Subcutaneous abdominal adipose tissue (tissue), 5 donors: ENCODE measurements around the gene ADCK2.
"Not testable (repeated sequence)": the region's sequence is repeated elsewhere in the genome, so short reads cannot be mapped to it uniquely, and the experiment has no call there.

Experiments
- H3K27ac ChIP-seq: one replicate; pipeline ENCODE4 v1.7.0; 2013; ENCODE audit warnings: low read depth, mild to moderate bottlenecking, inconsistent platforms, low read length, moderate library complexity
- H3K27me3 ChIP-seq, 5 donors: one replicate each; pipeline ENCODE4 v1.7.0; 2013; ENCODE audit warnings: low read length in 5 of 5, inconsistent platforms in 1 of 5; ENCODE audit not compliant: control insufficient read depth in 5 of 5, insufficient read depth in 4 of 5
- H3K36me3 ChIP-seq, 5 donors: one replicate each; pipeline ENCODE4 v1.7.0; 2013; ENCODE audit warnings: low read length in 5 of 5; ENCODE audit not compliant: control insufficient read depth in 5 of 5, insufficient read depth in 5 of 5
- H3K4me1 ChIP-seq, 5 donors: one replicate each; pipeline ENCODE4 v1.7.0; 2013; ENCODE audit warnings: low read length in 5 of 5, mild to moderate bottlenecking in 3 of 5, moderate library complexity in 1 of 5; ENCODE audit not compliant: control insufficient read depth in 5 of 5, insufficient read depth in 5 of 5
- H3K4me3 ChIP-seq, 5 donors: one replicate each; pipeline ENCODE4 v1.7.0; 2013; ENCODE audit warnings: low read length in 5 of 5, low read depth in 1 of 5
- H3K9ac ChIP-seq, 5 donors: one replicate each; pipeline ENCODE4 v1.7.0; 2013; ENCODE audit warnings: low read length in 5 of 5, mild to moderate bottlenecking in 4 of 5, moderate library complexity in 3 of 5
- H3K9me3 ChIP-seq, 5 donors: one replicate each; pipeline ENCODE4 v1.7.0; 2013; ENCODE audit warnings: low read length in 5 of 5; ENCODE audit not compliant: control insufficient read depth in 5 of 5
- donor health status: healthy.
- donor health status: healthy.
- donor health status: healthy.
- donor health status: healthy.
- donor health status: healthy.

The ADCK2 gene

GRCh38 chr7:140702774-140703173 lies 30.0 kb downstream of the ADCK2 start:
- H3K27ac ChIP-seq: no peak overlapping the region
- H3K9ac ChIP-seq: no peak overlapping the region
- H3K4me3 ChIP-seq: no peak overlapping the region
- no peaks in the 10 kb centered on the region for H3K9me3 ChIP-seq
- H3K4me1 ChIP-seq: peaks cover 4 to 10% (median 7%) of the 10 kb centered on the region in 5 donors
- H3K27me3 ChIP-seq: no peaks in the 10 kb centered on the region
- H3K36me3 ChIP-seq: peaks cover 7 to 39% (median 24%) of the 10 kb centered on the region in 5 donors

GRCh38 chr7:140704205-140704604 lies 31.5 kb downstream of the ADCK2 start:
- H3K27me3 ChIP-seq: no peaks in the 10 kb centered on the region
- H3K36me3 ChIP-seq: peaks cover 7 to 39% (median 24%) of the 10 kb centered on the region in 5 donors
- no peak overlapping the region for H3K27ac ChIP-seq
- H3K9ac ChIP-seq: no peak overlapping the region
- no peaks in the 10 kb centered on the region for H3K4me1 ChIP-seq
- no peaks in the 10 kb centered on the region for H3K9me3 ChIP-seq
- H3K4me3 ChIP-seq: no peak overlapping the region

GRCh38 chr7:140707132-140707531 lies 34.4 kb downstream of the ADCK2 start:
- no peak overlapping the region for H3K27ac ChIP-seq
- no peaks in the 10 kb centered on the region for H3K4me1 ChIP-seq
- H3K9me3 ChIP-seq: no peaks in the 10 kb centered on the region
- no peaks in the 10 kb centered on the region for H3K27me3 ChIP-seq
- no peak overlapping the region for H3K4me3 ChIP-seq
- H3K9ac ChIP-seq: no peak overlapping the region
- H3K36me3 ChIP-seq: peaks cover 7 to 39% (median 24%) of the 10 kb centered on the region in 5 donors

- H3K9me3 ChIP-seq, H3K27me3 ChIP-seq, H3K4me3 ChIP-seq, H3K9ac ChIP-seq, H3K27ac ChIP-seq, H3K4me1 ChIP-seq: not testable (repeated sequence)
- peaks cover 7 to 32% (median 24%) of the 10 kb centered on the region in 5 donors for H3K36me3 ChIP-seq
These were observed 36.0 kb downstream of the ADCK2 start for GRCh38 chr7:140708764-140709163.

GRCh38 chr7:140712392-140712791 lies 39.6 kb downstream of the ADCK2 start:
- H3K4me1 ChIP-seq, H3K27me3 ChIP-seq, H3K9me3 ChIP-seq, H3K27ac ChIP-seq, H3K4me3 ChIP-seq, H3K9ac ChIP-seq, H3K36me3 ChIP-seq: not testable (repeated sequence)

GRCh38 chr7:140714331-140715040 lies 41.7 kb downstream of the ADCK2 start:
- H3K4me3 ChIP-seq: no peak overlapping the region
- no peak overlapping the region for H3K27ac ChIP-seq
- no peaks in the 10 kb centered on the region for H3K27me3 ChIP-seq
- H3K36me3 ChIP-seq: peaks cover 0 to 5% (median 3%) of the 10 kb centered on the region in 5 donors
- H3K9ac ChIP-seq: no peak overlapping the region
- no peaks in the 10 kb centered on the region for H3K9me3 ChIP-seq
- no peaks in the 10 kb centered on the region for H3K4me1 ChIP-seq

- no peak overlapping the region for H3K4me3 ChIP-seq
- H3K4me1 ChIP-seq: peaks cover 0 to 4% (median 0%) of the 10 kb centered on the region in 5 donors
- peaks cover 0 to 4% (median 1%) of the 10 kb centered on the region in 5 donors for H3K36me3 ChIP-seq
- no peaks in the 10 kb centered on the region for H3K27me3 ChIP-seq
- no peak overlapping the region for H3K9ac ChIP-seq
- no peaks in the 10 kb centered on the region for H3K9me3 ChIP-seq
- H3K27ac ChIP-seq: no peak overlapping the region
These were observed 47.0 kb downstream of the ADCK2 start for GRCh38 chr7:140719721-140720120.

- Histone ChIP-seq H3K36me3 (peaks cover 3 to 7% (median 6%) of the 10 kb centered on the region in 5 donors), H3K4me3 (no peak overlapping the region), H3K4me1 (peaks cover 0 to 4% (median 0%) of the 10 kb centered on the region in 5 donors), H3K9me3 (no peaks in the 10 kb centered on the region), H3K9ac (no peak overlapping the region), H3K27me3 (no peaks in the 10 kb centered on the region), H3K27ac (no peak overlapping the region)
These were observed 49.5 kb downstream of the ADCK2 start for GRCh38 chr7:140722254-140722653.

GRCh38 chr7:140723006-140723405 lies 50.3 kb downstream of the ADCK2 start:
- Histone ChIP-seq H3K9ac (no peak overlapping the region), H3K9me3 (no peaks in the 10 kb centered on the region), H3K27ac (no peak overlapping the region), H3K36me3 (peaks cover 3 to 7% (median 7%) of the 10 kb centered on the region in 5 donors), H3K4me1 (peaks cover 0 to 4% (median 0%) of the 10 kb centered on the region in 5 donors), H3K27me3 (no peaks in the 10 kb centered on the region), H3K4me3 (no peak overlapping the region)

GRCh38 chr7:140723574-140723973 lies 50.8 kb downstream of the ADCK2 start:
- H3K27ac ChIP-seq: no peak overlapping the region
- peaks cover 3 to 9% (median 7%) of the 10 kb centered on the region in 5 donors for H3K36me3 ChIP-seq

More at GRCh38 chr7:140723574-140723973, 50.8 kb downstream of the ADCK2 start:
- Histone ChIP-seq H3K27me3 (no peaks in the 10 kb centered on the region), H3K4me3 (no peak overlapping the region), H3K4me1 (peaks cover 0 to 4% (median 0%) of the 10 kb centered on the region in 5 donors), H3K9me3 (no peaks in the 10 kb centered on the region), H3K9ac (no peak overlapping the region)
